ENCODE data around the gene HP1BP3.

DNA sequence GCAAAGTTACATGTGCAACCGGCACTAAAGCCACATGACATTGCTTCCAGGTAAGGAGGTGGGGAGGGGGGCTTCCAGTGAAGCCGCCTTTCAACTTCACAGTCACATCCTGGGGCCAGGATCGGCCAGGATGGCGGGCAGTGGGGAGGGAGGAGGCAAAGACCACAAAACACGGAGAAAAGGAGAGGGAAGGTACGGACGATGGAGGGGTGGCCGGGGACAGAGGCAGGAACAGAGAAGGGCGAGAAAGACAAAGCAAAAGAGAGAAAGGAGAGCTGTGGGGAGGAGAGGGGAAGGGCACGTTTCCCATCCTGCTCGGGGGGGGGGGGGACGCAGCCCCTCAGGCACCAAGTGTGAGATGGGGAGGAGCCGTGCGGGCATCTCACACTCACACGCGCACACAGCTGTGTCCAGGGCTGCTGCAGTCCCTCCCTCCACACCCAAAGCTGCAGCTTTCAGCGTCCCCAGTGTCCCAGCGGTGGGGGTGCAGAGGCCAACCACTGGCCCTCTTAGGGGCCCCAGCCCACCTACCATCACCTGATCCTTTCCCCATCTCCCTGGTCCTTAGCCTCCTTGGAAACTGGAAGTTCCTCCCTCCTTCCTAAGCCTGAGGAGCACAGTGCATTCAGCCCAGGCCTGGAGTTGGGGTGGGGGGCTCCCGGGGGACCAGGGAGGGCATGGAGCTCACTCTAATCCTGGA lies 57.0 kb downstream of the HP1BP3 start:
- TF ChIP-seq CTCF (conservative IDR thresholded peaks at IDR 0.05) (no peak), EZH2 (IDR thresholded peaks at IDR 0.05; ENCODE audit: low read depth) (no peak)

Data from PC-9 (cell line).